NCI-H1417 (cell line): ENCODE measurements around the gene B4GALNT3.
A peak's percentile ranks its signal among the peaks of the same experiment; 100 is the strongest.
"Not testable (repeated sequence)": the region's sequence is repeated elsewhere in the genome, so short reads cannot be mapped to it uniquely, and the experiment has no call there.

Experiments
- DNase-seq, 3 experiments: peaks; one replicate each; lab custom pipeline; 2025; lab: John Stamatoyannopoulos, UW

Gene B4GALNT3

DNA sequence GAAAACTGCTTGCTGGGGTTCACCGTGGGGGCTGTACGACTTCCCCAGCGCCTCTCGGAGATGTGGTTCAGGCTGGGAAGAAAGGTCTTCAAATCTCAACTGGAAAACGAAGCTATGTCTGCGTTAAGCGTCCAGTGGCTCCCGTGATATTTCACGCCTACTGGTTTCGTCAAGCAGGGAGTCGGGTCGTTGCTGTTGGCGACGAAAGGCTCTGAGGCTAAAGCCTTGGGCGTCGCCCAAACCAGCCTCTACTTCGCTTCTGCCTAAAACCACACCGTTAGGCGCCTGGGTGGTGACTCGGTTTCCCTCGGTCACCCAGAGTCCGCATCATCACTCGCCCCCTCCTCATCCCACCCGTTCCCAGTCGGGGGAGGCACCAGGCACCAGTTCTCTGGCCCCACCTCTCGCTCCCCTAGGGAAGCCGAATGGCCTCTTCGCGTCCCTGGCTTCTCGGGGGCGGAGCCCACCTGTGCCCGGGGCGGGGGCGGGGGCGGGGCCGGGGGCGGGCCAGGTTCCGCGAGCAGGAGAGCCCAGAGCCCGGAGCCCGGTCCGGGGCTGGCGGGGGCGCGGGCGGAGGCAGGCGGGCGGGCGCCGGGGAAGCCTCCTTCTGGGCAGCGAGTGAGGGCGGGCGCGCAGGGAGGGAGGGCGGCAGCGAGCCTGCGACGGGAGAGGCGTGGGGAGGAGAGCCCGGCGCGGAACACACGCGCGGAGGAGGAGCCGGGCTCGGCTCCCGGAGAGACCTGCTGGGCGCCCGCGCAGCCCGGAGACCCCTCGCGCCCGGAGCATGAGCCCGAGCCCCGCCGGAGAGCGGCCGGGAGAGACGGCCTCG is at the start of gene B4GALNT3:
Gene B4GALNT3 (plus strand): TSS at position 510 of the 829 bp plus-strand sequence. CDS start 438 bp downstream, outside the sequence.
- DNase-seq, result peak; percentile 65 to 95 (median 94)

DNA sequence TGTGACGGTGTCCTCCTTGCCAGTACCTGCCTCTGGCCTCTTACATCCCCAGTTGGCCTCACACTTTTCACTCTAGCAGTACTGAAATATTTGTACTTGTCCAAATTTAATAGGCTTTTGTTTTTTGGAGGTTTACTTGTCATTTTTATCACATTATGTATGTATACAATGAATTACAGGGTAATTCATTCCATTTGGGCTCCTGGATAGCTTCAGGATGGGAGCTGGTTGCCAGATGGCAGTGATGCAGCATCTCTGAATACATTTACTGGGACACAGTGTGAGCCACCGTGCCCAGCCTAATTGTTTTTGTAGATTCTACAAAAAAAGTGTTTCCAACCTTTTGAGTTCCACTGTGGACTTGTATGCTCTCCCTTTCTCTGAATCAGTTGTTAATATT is 44.9 kb upstream of the B4GALNT3 start:
- DNase-seq, result no peak

DNA sequence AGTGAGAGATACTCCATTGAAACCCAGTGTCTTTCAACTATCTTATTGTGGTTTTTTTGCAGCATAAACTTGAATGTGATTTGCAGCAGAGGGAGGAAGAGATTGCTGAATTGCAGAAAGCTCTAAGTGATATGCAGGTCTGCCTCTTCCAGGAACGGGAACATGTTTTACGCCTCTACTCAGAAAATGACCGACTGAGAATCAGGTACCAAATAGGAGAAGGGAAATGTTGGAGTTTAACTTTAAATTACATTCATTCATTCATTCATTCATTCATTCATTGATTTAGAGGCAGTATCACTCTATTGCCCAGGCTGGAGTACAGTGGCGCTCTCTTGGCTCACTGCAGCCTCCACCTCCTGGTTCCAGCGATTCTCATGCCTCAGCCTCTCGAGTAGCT is 41.3 kb upstream of the B4GALNT3 start:
- DNase-seq, result no peak

DNA sequence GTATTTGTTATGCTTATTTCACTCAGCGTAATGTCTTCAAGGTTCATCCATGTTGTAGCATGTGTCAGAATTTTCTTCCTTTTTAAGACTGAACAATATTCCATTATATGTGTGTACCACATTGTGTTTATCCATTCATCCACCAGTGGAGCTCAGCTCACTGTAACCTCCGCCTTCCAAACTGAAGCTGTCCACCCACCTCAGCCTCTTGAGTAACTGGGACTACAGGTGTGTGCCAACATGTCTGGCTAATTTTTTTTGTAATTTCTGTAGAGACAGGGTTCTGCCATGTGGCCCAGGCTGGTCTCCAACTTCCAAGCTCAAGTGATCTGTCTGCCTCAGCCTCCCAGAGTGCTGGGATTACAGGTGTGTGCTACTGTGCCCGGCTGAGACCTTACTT is 37.2 kb upstream of the B4GALNT3 start:
- no peak for DNase-seq

DNA sequence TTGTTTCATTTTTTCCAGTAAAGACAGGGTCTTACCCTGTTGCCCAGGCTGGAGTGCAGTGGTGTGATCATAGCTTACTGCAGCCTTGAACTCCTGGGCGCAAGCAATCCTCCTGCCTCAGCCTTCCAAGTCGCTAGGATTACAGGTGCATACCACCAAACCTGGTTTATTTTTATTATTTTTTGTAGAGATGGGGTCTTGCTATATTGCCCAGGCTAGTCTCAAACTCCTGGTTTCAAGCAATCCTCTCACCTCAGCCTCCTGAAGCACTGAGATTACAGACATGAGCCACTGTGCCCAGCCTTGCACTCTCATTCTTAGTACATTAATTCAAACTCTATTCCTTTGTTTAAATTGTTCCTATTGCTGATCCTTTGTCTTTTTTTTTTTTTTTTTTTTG is 24.0 kb upstream of the B4GALNT3 start:
- not testable (repeated sequence) for DNase-seq

GRCh38 chr12:442235-442884 is 17.4 kb upstream of the B4GALNT3 start:
- peak; percentile 60 to 90 (median 62) for DNase-seq

- no peak for DNase-seq
Observed at GRCh38 chr12:447141-447540, 12.6 kb upstream of the B4GALNT3 start.

GRCh38 chr12:449203-449602 is 10.5 kb upstream of the B4GALNT3 start:
- DNase-seq, result peak in 2 of 3 experiments; percentile 36 to 69

DNA sequence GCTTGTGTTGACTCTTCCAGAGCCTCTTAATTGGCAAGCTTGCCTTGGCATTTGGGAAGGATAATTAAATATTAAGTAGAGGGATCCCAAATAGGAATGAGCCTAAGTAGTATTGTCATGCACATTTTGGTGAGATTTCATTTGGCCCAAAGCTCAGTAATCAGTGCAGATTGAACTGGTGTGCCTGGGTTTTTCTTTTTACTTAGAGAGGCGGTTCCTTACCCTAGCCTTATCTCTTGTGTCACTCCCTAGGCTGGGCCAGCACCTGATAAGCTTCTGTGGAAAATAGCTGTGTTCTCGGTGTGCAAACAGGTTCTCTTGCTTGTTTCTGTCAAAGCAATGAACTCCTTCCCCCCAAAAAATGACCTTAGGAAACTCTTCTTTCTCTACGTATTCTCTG is 9.3 kb upstream of the B4GALNT3 start:
- DNase-seq, result no peak

DNA sequence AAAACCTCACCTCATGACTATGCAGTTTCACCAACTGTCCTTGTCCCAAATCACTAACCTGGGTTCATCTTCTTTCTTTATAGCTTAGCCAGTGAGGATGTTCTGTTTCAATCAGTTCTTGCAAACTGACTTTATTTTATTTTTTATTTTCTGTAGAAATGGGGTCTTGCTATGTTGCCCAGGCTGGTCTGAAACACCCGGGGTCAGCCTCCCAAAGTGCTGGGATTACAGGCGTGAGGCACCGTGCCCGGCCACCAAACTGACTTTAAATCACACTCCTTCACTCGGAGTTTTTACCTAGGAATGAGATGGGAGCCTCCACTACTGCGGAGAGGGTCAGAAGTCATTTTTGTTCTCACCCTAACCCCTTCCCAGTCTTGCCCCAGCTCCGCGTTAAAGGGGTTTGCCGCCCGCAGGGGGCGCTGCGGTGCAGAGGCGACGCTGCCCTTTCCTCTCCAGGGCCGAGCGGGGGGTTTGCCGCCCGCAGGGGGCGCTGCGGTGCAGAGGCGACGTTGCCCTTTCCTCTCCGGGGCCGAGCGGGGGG is 7.0 kb upstream of the B4GALNT3 start:
- no peak for DNase-seq

DNA sequence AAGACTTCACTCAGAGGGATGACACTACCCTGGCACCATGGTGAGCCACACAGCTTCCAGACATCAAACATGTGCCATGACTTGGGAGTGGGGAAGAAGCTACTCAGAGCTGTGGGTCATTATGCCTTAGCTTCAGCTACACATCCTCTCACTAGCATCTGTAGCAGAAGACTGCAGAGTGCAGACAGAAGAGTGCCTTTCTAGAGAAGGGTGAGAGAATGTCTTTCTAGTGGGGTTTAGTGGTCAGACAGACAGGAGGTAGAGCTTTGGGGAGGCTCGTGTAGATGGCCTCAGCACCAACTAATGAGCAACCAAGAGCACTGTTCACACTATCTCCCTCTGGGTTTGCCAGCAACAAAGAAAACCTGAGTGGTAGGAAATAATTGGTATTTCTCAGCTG is 4.9 kb upstream of the B4GALNT3 start:
- no peak for DNase-seq

- DNase-seq, result no peak
Observed at GRCh38 chr12:455821-456220, 3.9 kb upstream of the B4GALNT3 start.

DNA sequence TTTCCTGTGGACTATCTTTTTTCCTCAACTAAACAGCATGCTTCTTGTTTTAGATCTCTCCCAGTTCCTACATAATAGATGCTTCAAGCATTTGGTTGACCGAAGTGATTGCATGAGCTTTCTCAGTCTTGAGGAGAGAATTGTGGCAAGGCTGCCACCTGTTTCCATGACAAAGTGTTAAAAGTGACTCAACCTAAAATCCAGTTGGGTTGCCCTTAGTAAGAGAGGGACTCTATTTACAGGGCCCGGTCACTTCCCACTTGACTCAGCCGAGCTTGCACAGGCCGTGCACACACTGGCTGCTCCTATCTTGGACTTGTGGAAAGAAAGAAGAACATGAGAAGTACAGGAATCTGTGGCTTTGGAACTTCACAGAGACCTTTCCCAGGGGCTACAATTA is 2.1 kb upstream of the B4GALNT3 start:
- no peak for DNase-seq

DNA sequence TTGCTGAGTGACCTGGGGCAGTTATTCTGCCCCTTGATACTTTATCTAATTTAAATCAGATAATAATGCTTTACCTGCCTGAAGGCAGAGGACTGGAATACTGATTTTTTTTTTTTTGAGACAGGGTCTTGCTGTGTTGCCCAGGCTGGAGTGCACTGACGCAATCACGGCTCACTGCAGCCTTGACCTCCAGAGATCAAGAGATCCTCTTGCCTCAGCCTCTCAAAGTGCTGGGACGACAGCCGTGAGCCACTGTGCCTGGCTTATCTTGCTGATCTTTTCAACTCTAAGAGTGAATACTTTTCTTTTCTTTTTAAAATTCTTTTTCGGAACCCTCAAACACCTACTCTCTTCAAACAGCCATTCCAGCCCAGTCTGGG is 699 bp upstream of the B4GALNT3 start:
- no peak for DNase-seq

DNA sequence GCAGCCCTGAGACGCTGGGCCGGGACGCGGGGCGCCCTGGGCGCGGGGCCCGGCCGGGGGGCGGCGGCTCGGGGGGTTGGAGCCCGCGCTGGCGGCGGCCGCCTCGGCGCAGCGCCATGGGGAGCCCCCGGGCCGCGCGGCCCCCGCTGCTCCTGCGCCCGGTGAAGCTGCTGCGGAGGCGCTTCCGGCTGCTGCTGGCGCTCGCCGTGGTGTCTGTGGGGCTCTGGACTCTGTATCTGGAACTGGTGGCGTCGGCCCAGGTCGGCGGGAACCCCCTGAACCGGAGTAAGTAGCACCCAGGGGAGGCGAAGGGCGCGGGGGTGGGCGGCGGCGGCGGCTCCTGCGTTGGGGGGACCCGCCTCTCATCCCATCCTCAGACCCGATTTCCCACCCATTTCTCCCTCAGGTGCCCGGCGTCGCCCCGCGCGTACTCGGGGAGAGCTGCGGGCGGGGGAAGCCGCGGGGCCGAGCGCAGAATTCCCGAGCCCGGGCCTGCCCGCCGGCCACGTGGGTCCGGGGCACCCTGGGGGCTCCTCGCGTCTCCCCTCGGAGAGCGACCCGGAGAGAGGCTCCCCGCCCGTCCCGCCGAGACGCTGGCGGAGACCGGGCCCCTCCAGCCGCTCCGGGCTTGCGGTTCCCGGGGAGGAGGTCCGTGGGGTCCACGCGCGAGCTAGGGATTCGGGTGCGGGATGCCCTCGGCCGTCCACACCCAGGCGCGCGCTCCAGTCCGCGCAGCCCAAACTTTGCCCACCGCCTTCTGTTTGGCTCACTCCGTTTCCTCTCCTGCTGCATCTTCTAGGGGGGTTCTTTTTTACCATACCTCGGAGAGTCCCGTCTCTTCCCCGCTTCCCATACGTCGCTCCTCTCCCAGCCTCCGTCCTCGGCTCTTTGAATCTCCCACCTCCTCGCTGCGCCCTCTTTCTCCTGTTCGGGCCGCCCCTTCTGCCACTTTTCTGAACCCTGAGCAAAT is 807 bp downstream of the B4GALNT3 start:
- DNase-seq, result peak in 2 of 3 experiments; percentile 75 to 79

DNA sequence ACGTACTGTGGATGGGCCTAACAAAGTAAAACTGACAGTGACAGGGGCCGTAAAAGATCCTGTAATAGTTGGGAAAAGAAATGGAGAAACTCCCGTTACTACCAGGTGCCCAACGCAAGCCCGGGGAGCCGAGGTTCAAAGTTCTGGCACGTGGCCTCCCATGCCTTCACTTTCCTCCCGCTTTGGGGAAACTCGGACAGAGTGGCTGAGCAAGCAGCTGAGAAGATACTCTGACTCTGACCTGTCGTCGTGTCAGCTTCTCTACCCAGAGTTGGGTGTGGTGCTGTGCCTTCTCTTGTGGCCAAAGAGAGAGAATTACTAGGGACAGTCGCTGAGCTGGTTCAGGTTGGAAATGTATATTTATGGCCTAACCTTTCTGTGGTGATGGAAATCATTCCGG is 1.7 kb downstream of the B4GALNT3 start:
- DNase-seq, result no peak

GRCh38 chr12:462936-463705 is 3.4 kb downstream of the B4GALNT3 start:
- peak in 2 of 3 experiments; percentile 16 to 40 for DNase-seq

DNA sequence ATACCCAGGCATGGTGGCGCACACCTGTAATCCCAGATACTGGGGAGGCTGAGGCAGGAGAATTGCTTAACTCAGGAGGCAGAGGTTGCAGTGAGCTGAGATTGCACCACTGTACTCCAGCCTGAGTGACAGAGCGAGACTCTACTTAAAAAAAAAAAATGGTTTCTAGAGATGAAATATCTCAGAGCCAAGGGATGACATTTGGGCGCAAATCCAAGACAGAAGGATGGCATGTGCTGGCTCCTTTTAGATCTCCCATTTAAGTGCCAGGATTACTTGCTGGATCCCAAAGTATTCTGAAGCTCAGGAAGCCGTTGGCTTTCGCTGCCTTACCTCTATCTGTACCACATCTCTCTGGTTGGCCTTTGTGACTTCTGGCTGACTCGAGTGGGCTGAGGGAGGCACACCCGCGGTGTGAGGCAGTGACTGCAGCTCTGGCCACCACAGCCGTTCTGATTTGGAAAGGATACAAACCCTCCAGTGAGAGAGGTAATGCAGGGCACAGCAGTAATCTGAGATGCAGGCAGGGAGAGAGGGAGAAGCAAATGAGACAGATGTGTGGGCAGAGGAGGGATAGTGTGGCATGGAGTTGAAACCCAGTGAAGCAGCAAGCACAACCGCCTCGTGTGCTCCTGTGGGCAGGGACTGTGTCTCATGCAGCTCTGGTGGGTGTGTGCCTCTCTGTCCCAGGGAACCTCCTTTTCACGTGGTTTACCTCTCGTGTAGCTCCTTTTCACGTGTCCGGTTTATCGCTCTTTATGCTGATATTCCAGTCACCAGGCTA is 4.9 kb downstream of the B4GALNT3 start:
- peak in 1 of 3 experiments; percentile 11 for DNase-seq

DNA sequence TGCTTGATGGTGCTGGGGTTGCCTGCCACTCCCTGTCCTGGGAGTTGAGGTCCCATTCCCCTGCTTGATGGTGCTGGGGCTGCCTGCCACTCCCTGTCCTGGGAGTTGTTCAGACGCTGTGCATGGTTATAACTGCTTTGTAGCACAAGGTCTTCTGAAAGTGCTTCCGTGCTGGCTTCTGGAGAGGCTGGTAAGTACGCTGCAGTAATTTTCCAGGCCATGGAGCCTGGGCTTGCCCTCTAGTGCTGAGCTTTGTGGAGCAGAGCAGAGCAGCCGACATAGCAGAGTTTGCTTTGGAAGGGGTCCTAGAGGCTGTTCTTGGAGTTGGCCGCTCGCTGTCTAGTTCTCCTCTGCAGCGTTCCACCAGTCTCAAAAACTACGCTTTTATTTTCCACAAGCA is 6.3 kb downstream of the B4GALNT3 start:
- no peak for DNase-seq

- DNase-seq, result no peak
Observed at GRCh38 chr12:466762-467161, 7.0 kb downstream of the B4GALNT3 start.
